H1 (cell line): Measurements from ENCODE around the gene SPG11. TPM values are rescaled to one million over a fixed set of nuclear protein-coding genes. Genes with fewer than 3 reads are reported as not detected.

ENCODE experiments used
- CTCF ChIA-PET: fragments of 300-600 bp; sonication (Branson Sonifier 250); formaldehyde crosslinking; loops from one replicate; lab custom pipeline; 2021; ENCODE audit not compliant: partially characterized antibody; lab: Charles Lee
- POLR2A ChIA-PET: fragments of 300-600 bp; sonication (Branson Sonifier 250); formaldehyde crosslinking; loops from one replicate; lab custom pipeline; 2021; ENCODE audit warnings: inconsistent platforms; ENCODE audit not compliant: partially characterized antibody; lab: Charles Lee
- DNase-seq, 2 experiments: peaks; one replicate each; pipeline versions ENCODE4 v3.0.0 to v3.0.0-alpha.2; 2010 to 2022; ENCODE audit warnings: low spot score in 2 of 2, low read depth in 1 of 2, mixed read lengths in 1 of 2
- FAIRE-seq: peaks from 2 replicates; lab custom pipeline; 2011; peaks lifted over from hg19 to GRCh38; lab: Jason Lieb, UNC
- H2AFZ ChIP-seq: 2 replicates; pipeline ENCODE4 v1.8.1; 2012; ENCODE audit warnings: low read length, inconsistent platforms
- H2AK5ac ChIP-seq: 2 replicates; pipeline ENCODE4 v1.6.1; 2013; ENCODE audit warnings: low read depth, low read length
- H2BK120ac ChIP-seq: replicated peaks from 2 replicates; pipeline ENCODE3; 2013; ENCODE audit warnings: low read depth, low read length, inconsistent platforms
- H2BK12ac ChIP-seq: 2 replicates; pipeline ENCODE4 v1.6.1; 2013; ENCODE audit warnings: low read depth, low read length
- H2BK15ac ChIP-seq: 2 replicates; pipeline ENCODE4 v1.6.1; 2013; ENCODE audit warnings: low read length
- H2BK20ac ChIP-seq: 2 replicates; pipeline ENCODE4 v1.6.1; 2013; ENCODE audit warnings: low read length
- H2BK5ac ChIP-seq: 2 replicates; pipeline ENCODE4 v1.6.1; 2013; ENCODE audit warnings: low read depth, low read length
- H3K14ac ChIP-seq: 2 replicates; pipeline ENCODE4 v1.6.1; 2013; ENCODE audit warnings: inconsistent platforms; ENCODE audit not compliant: insufficient read length
- H3K18ac ChIP-seq: 2 replicates; pipeline ENCODE4 v1.6.1; 2013; ENCODE audit warnings: low read length; ENCODE audit errors: extremely low read depth
- H3K23ac ChIP-seq: 2 replicates; pipeline ENCODE4 v1.6.1; 2013; ENCODE audit warnings: inconsistent platforms; ENCODE audit not compliant: insufficient read length
- H3K23me2 ChIP-seq: 2 replicates; pipeline ENCODE4 v1.6.1; 2013; ENCODE audit warnings: low read depth, low read length
- H3K27ac ChIP-seq: 2 replicates; pipeline ENCODE4 v1.6.1; 2011; ENCODE audit warnings: low read depth, low read length, inconsistent platforms
- H3K27me3 ChIP-seq, 4 experiments: replicated peaks in 1 of 4; 1 replicate in 1 of 4; 2 replicates in 3 of 4; pipeline versions ENCODE4 v1.6.1 to v1.8.1; 2011 to 2013; ENCODE audit warnings: low read length in 3 of 4, mild to moderate bottlenecking in 3 of 4, inconsistent platforms in 2 of 4, mixed read lengths in 2 of 4, moderate library complexity in 1 of 4; ENCODE audit not compliant: control insufficient read depth in 3 of 4, insufficient read depth in 3 of 4; ENCODE audit errors: extremely low read depth in 1 of 4
- H3K36me3 ChIP-seq, 4 experiments: 2 replicates each; pipeline versions ENCODE4 v1.6.1 to v1.8.1; 2011 to 2013; ENCODE audit warnings: mild to moderate bottlenecking in 4 of 4, low read length in 3 of 4, moderate library complexity in 2 of 4, control low read depth in 1 of 4, inconsistent platforms in 1 of 4; ENCODE audit not compliant: insufficient read depth in 4 of 4, control insufficient read depth in 2 of 4
- H3K4ac ChIP-seq: replicated peaks from 2 replicates; pipeline ENCODE3; 2013; ENCODE audit warnings: low read length, low read depth, mixed read lengths, inconsistent platforms; ENCODE audit not compliant: insufficient read length
- H3K4me1 ChIP-seq, 4 experiments: replicated peaks in 1 of 4; 1 replicate in 1 of 4; 2 replicates in 3 of 4; pipeline versions ENCODE4 v1.6.1 to v1.8.1; 2011 to 2013; ENCODE audit warnings: low read length in 3 of 4, inconsistent platforms in 2 of 4, mixed read lengths in 1 of 4; ENCODE audit not compliant: insufficient read depth in 4 of 4, control insufficient read depth in 3 of 4
- H3K4me2 ChIP-seq, 2 experiments: 2 replicates each; pipeline versions ENCODE4 v1.6.1 to v1.8.1; 2011 to 2013; ENCODE audit warnings: low read depth in 2 of 2, low read length in 2 of 2, control low read depth in 1 of 2, inconsistent platforms in 1 of 2, mild to moderate bottlenecking in 1 of 2; ENCODE audit not compliant: insufficient read depth in 1 of 2
- H3K4me3 ChIP-seq, 4 experiments: fragments of 200-600, 300-600 bp in 1 of 4; sonication (generic), shearing (Covaris generic), sonication (Bioruptor Twin) in 1 of 4; 2 replicates each; pipeline versions ENCODE4 v1.5.1 to v1.8.1; 2011 to 2016; ENCODE audit warnings: low read length in 4 of 4, low read depth in 3 of 4, control low read depth in 2 of 4, inconsistent platforms in 2 of 4, mild to moderate bottlenecking in 2 of 4, mixed read lengths in 1 of 4, moderate library complexity in 1 of 4; ENCODE audit not compliant: insufficient read depth in 2 of 4; ENCODE audit errors: extremely low read depth in 1 of 4
- H3K56ac ChIP-seq: replicated peaks from 2 replicates; pipeline ENCODE3; 2013; ENCODE audit warnings: low read depth, mild to moderate bottlenecking, mixed read lengths, low read length, inconsistent platforms; ENCODE audit not compliant: insufficient read length
- H3K79me1 ChIP-seq: 2 replicates; pipeline ENCODE4 v1.6.1; 2013; ENCODE audit warnings: low read depth, low read length, control low read depth
- H3K79me2 ChIP-seq, 2 experiments: 2 replicates each; pipeline versions ENCODE4 v1.6.1 to v1.8.1; 2012 to 2013; ENCODE audit warnings: low read length in 2 of 2, mild to moderate bottlenecking in 2 of 2, inconsistent platforms in 1 of 2; ENCODE audit not compliant: insufficient read depth in 2 of 2, control insufficient read depth in 1 of 2
- H3K9ac ChIP-seq, 4 experiments: replicated peaks in 1 of 4; 1 replicate in 1 of 4; 2 replicates in 3 of 4; pipeline versions ENCODE4 v1.6.1 to v1.8.1; 2011 to 2013; ENCODE audit warnings: low read depth in 3 of 4, low read length in 3 of 4, control low read depth in 2 of 4, mild to moderate bottlenecking in 2 of 4, moderate library complexity in 2 of 4, inconsistent platforms in 1 of 4; ENCODE audit errors: extremely low read depth in 1 of 4
- H3K9me3 ChIP-seq, 2 experiments: 2 replicates each; pipeline versions ENCODE4 v1.6.1 to v1.8.1; 2012 to 2013; ENCODE audit warnings: mild to moderate bottlenecking in 2 of 2, moderate library complexity in 2 of 2, control low read depth in 1 of 2, inconsistent platforms in 1 of 2, low read depth in 1 of 2, low read length in 1 of 2, mixed read lengths in 1 of 2; ENCODE audit not compliant: insufficient read depth in 2 of 2
- H4K20me1 ChIP-seq, 2 experiments: replicated peaks in 1 of 2; 2 replicates each; pipeline versions ENCODE3 to v1.8.1; 2011 to 2013; ENCODE audit warnings: inconsistent platforms in 2 of 2, low read length in 2 of 2, mild to moderate bottlenecking in 1 of 2; ENCODE audit not compliant: insufficient read depth in 2 of 2, control insufficient read depth in 1 of 2
- H4K5ac ChIP-seq: 2 replicates; pipeline ENCODE4 v1.6.1; 2013; ENCODE audit warnings: low read length, low read depth, mixed read lengths, inconsistent platforms; ENCODE audit not compliant: insufficient read length
- H4K8ac ChIP-seq: 2 replicates; pipeline ENCODE4 v1.8.0; 2013; ENCODE audit warnings: mild to moderate bottlenecking, moderate library complexity, low read length, inconsistent platforms; ENCODE audit not compliant: insufficient read depth; ENCODE audit errors: extremely low read depth
- H4K91ac ChIP-seq: replicated peaks from 2 replicates; pipeline ENCODE3; 2013; ENCODE audit warnings: low read length, mixed read lengths, inconsistent platforms; ENCODE audit not compliant: insufficient read length
- CEBPB ChIP-seq: IDR thresholded peaks from 2 replicates; pipeline ENCODE4 v1.6.1; 2012; ENCODE audit warnings: low read depth, low read length
- CHD2 ChIP-seq: IDR thresholded peaks from 2 replicates; pipeline ENCODE4 v1.6.1; 2012; ENCODE audit warnings: low read length, improper control_type of control experiment
- EZH2 ChIP-seq: fragments of 200-600 bp; sonication (generic); IDR thresholded peaks from 2 replicates; pipeline ENCODE4 v1.7.1; 2012; ENCODE audit warnings: low read depth, mild to moderate bottlenecking, moderate library complexity, low read length, inconsistent platforms; ENCODE audit not compliant: severe bottlenecking
- GTF2F1 ChIP-seq: IDR thresholded peaks from 2 replicates; pipeline ENCODE4 v1.6.1; 2012; ENCODE audit warnings: low read depth, low read length, improper control_type of control experiment, borderline replicate concordance
- HDAC2 ChIP-seq, 2 experiments: fragments of 300-600 bp in 1 of 2; sonication (generic) in 1 of 2; IDR thresholded peaks; 2 replicates each; pipeline ENCODE4 v1.6.1; 2011 to 2012; ENCODE audit warnings: low read depth in 2 of 2, low read length in 2 of 2, mild to moderate bottlenecking in 2 of 2, moderate library complexity in 2 of 2, borderline replicate concordance in 1 of 2, inconsistent platforms in 1 of 2
- KDM1A ChIP-seq: fragments of 200-600, 300-600 bp; sonication (generic); IDR thresholded peaks from 2 replicates; pipeline ENCODE4 v1.7.1; 2016; ENCODE audit warnings: mild to moderate bottlenecking, low read length, borderline replicate concordance
- MAX ChIP-seq: IDR thresholded peaks from 2 replicates; pipeline ENCODE4 v1.6.1; 2012; ENCODE audit warnings: inconsistent platforms
- POU5F1 ChIP-seq: IDR thresholded peaks from 2 replicates; pipeline ENCODE4 v1.6.1; 2011; ENCODE audit warnings: low read depth, mild to moderate bottlenecking, low read length, moderate library complexity
- RXRA ChIP-seq: IDR thresholded peaks from 2 replicates; pipeline ENCODE4 v1.6.1; 2011; ENCODE audit warnings: low read depth, mild to moderate bottlenecking, low read length, moderate library complexity; ENCODE audit not compliant: insufficient read depth
- YY1 ChIP-seq: IDR thresholded peaks from 2 replicates; pipeline ENCODE4 v1.6.1; 2011; ENCODE audit warnings: low read depth, mild to moderate bottlenecking, low read length
- WGBS, 2 experiments: shearing (Covaris generic) in 1 of 2; methylation state at CpG; one replicate each; pipeline versions ENCODE4 v1.1.6 to v1.1.7; 2013 to 2015; ENCODE audit warnings: low lambda C conversion rate in 2 of 2, mixed read lengths in 2 of 2, inconsistent platforms in 1 of 2, low coverage in 1 of 2, missing lambda C conversion rate in 1 of 2; ENCODE audit not compliant: insufficient replicate concordance in 2 of 2, insufficient coverage in 1 of 2, insufficient read length in 1 of 2; ENCODE audit errors: extremely low coverage in 1 of 2, missing lambda C conversion rate in 1 of 2; 5-methylcytosine and 5-hydroxymethylcytosine counted together
- polyA plus RNA-seq, 7 experiments: library from polyadenylated mRNA; depleted of rRNA in 3 of 7; stranded (reverse) in 5 of 7; unstranded in 2 of 7; fragments of >200 nt in 5 of 7; fragments of 200-250 nt in 2 of 7; gene quantifications; 1 replicate in 5 of 7; 2 replicates in 1 of 7; 4 replicates in 1 of 7; pipeline versions ENCODE4 v1.2.1 to v1.2.3, GENCODE V29; 2011 to 2013; ENCODE audit warnings: missing spikeins in 2 of 7, mixed read lengths in 2 of 7
- total RNA-seq: library from RNA; stranded (reverse); fragmentation: NEBNext Ultra II Directional; extraction: Animal tissue kit (Norgen Biotek cat#: 25700); gene quantifications from 2 replicates; pipeline ENCODE4 v1.2.1, GENCODE V29; 2021

SPG11 gene
- total and polyA plus RNA-seq, 2 of the 8 experiments (the other 6 are each of a cell fraction or from before 2014, with no cell fraction given): 37.1 to 38.6 TPM

DNA sequence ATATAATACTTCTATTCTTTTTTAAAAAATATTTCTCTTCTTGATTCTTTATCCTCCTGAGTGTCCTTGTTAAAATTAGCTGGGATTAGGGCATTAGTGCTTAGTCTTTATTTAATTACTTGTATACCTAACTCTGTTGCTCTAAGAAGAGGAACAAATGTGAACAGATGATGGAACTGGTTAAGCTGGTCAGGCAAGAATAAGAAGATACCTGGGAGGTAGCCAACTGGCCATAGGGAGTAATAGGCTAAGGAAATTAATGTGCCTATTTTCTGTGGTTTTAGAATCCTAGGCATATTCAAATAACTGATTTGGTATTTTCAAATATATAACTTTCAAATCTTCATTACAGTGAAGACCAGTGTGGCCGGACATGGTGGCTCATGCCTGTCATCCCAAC lies 72.1 kb downstream of the SPG11 start:
- Histone ChIP-seq H3K9ac (no peak overlapping the region), H3K18ac (no peak overlapping the region), H4K20me1 (peaks cover 0 to 1% of the 10 kb centered on the region in 2 experiments)
- TF ChIP-seq GTF2F1 (no peak), POU5F1 (no peak), CEBPB (no peak), CHD2 (no peak), YY1 (no peak), EZH2 (no peak), KDM1A (no peak), HDAC2 (IDR thresholded peaks at IDR 0.05; ENCODE audit: borderline replicate concordance in 1 of 2, low read depth in 2 of 2, low read length in 2 of 2) (no peak), MAX (no peak), RXRA (no peak)
- TF ChIP-seq, all 59 proteins: peak for 0
- no peak overlapping the region for H4K91ac ChIP-seq
- no peak overlapping the region for H2BK20ac ChIP-seq
- FAIRE-seq (no peak), DNase-seq (no peak)
- no peak overlapping the region for H2BK15ac ChIP-seq
- H3K23me2 ChIP-seq: no peaks in the 10 kb centered on the region
- no peak overlapping the region for H3K14ac ChIP-seq
- CTCF ChIA-PET: interaction anchor here (1.1 to 1.2 kb wide), 2 partner anchors 147 to 490 kb away, joined by 3 read pairs; no protein-coding TSS in a partner anchor
- H3K4me3 ChIP-seq: no peak overlapping the region
- no peak overlapping the region for H2BK12ac ChIP-seq
- no peak overlapping the region for H2BK120ac ChIP-seq
- POLR2A ChIA-PET: no interaction called here
- no peak overlapping the region for H4K5ac ChIP-seq
- H3K9me3 ChIP-seq: no peaks in the 10 kb centered on the region
- H3K27me3 ChIP-seq: no peaks in the 10 kb centered on the region
- H3K27ac ChIP-seq: no peak overlapping the region
- no peak overlapping the region for H3K4ac ChIP-seq
- no peak overlapping the region for H2AK5ac ChIP-seq
- peaks cover 12 to 59% (median 37%) of the 10 kb centered on the region in 4 experiments; a peak in 7 of 8 replicates for H3K36me3 ChIP-seq
- no peaks in the 10 kb centered on the region for H3K4me1 ChIP-seq
- H4K8ac ChIP-seq: no peak overlapping the region
- no peak overlapping the region for H3K23ac ChIP-seq
- no peaks in the 10 kb centered on the region for H3K79me2 ChIP-seq
- WGBS, 2 experiments: 86% methylated on average over 1 of the region's 1 CpG; no CpG with 5 or more reads in 1 of the 2 experiments
- no peak overlapping the region for H2BK5ac ChIP-seq
- no peak overlapping the region for H2AFZ ChIP-seq
- H3K79me1 ChIP-seq: no peaks in the 10 kb centered on the region
- no peak overlapping the region for H3K56ac ChIP-seq
- H3K4me2 ChIP-seq: no peak overlapping the region
